Lower lobe of right lung (tissue), 2 donors: ENCODE data around the gene PACRG. TPM values are rescaled to one million over a fixed set of nuclear protein-coding genes. Genes with fewer than 3 reads are reported as not detected.

Source experiments
- ATAC-seq, 2 donors: fragments of 200-7000 bp; cut with Tn5 transposase; one replicate each; pipeline ENCODE4 v1.9.1; 2020 to 2022; ENCODE audit warnings: mild to moderate bottlenecking in 2 of 2, moderate library complexity in 2 of 2
- DNase-seq: peaks from one replicate; pipeline ENCODE4 v3.0.0-alpha.2; 2020
- H3K27ac ChIP-seq: fragments of 200-600 bp; one replicate; pipeline ENCODE4 v1.8.0; 2022
- H3K27me3 ChIP-seq: fragments of 200-600 bp; one replicate; pipeline ENCODE4 v1.8.0; 2022; ENCODE audit warnings: low read depth
- H3K36me3 ChIP-seq: fragments of 200-600 bp; one replicate; pipeline ENCODE4 v1.8.0; 2022; ENCODE audit warnings: mild to moderate bottlenecking
- H3K4me1 ChIP-seq: fragments of 200-600 bp; one replicate; pipeline ENCODE4 v1.8.0; 2022
- H3K4me3 ChIP-seq: fragments of 200-600 bp; one replicate; pipeline ENCODE4 v1.8.0; 2022; ENCODE audit warnings: mild to moderate bottlenecking
- H3K9me3 ChIP-seq: fragments of 200-600 bp; one replicate; pipeline ENCODE4 v1.8.0; 2022
- CTCF ChIP-seq: fragments of 200-600 bp; IDR thresholded peaks from one replicate; pipeline ENCODE4 v1.8.0; 2022; ENCODE audit warnings: antibody characterized with exemption, mild to moderate bottlenecking
- intact Hi-C: fragments of 100-400 bp; cut with DNase I; formaldehyde crosslinking; loops from one replicate; pipeline ENCODE4 v1.11.0; 2022
- total RNA-seq: library from RNA; stranded (reverse); fragmentation: NEBNext Ultra II Directional; extraction: Animal tissue kit (Norgen Biotek cat#: 25700); gene quantifications from one replicate; pipeline ENCODE4 v1.2.1, GENCODE V29; 2021
- donor health status: DM: no; HTN: yes; CAD: no; lungs with severe emphysema.

Gene PACRG
- total RNA-seq, 1 donor from 2014 or later: 5.5 TPM

GRCh38 chr6:162751211-162751859, 23.6 kb downstream of the PACRG start:
- intact Hi-C loops: no loop called here
- no peak for TF ChIP-seq CTCF

GRCh38 chr6:162753775-162754174, 26.0 kb downstream of the PACRG start:
- no peak for DNase-seq

More at GRCh38 chr6:162751211-162751859, 23.6 kb downstream of the PACRG start:
- DNase-seq: no peak
- Histone ChIP-seq H3K27me3 (no peaks in the 10 kb centered on the region), H3K4me1 (no peaks in the 10 kb centered on the region), H3K36me3 (no peaks in the 10 kb centered on the region), H3K27ac (no peak overlapping the region), H3K4me3 (no peak overlapping the region), H3K9me3 (no peaks in the 10 kb centered on the region)
- ATAC-seq: no peak

GRCh38 chr6:162770136-162770535, 42.4 kb downstream of the PACRG start:
- Histone ChIP-seq H3K27me3 (no peaks in the 10 kb centered on the region), H3K9me3 (no peaks in the 10 kb centered on the region), H3K4me3 (no peak overlapping the region), H3K36me3 (no peaks in the 10 kb centered on the region), H3K27ac (no peak overlapping the region), H3K4me1 (no peaks in the 10 kb centered on the region)
- ATAC-seq: no peak
- intact Hi-C loops: no loop called here
- DNase-seq: no peak
- no peak for TF ChIP-seq CTCF

More at GRCh38 chr6:162753775-162754174, 26.0 kb downstream of the PACRG start:
- H3K36me3 ChIP-seq: no peaks in the 10 kb centered on the region
- no peak for TF ChIP-seq CTCF
- H3K9me3 ChIP-seq: no peaks in the 10 kb centered on the region
- no peak overlapping the region for H3K4me3 ChIP-seq
- H3K27ac ChIP-seq: no peak overlapping the region
- no peaks in the 10 kb centered on the region for H3K27me3 ChIP-seq
- no peak for ATAC-seq
- no peaks in the 10 kb centered on the region for H3K4me1 ChIP-seq
- intact Hi-C loops: no loop called here

GRCh38 chr6:162770955-162771354, 43.2 kb downstream of the PACRG start:
- Histone ChIP-seq H3K27ac (no peak overlapping the region), H3K27me3 (no peaks in the 10 kb centered on the region), H3K4me3 (no peak overlapping the region), H3K36me3 (no peaks in the 10 kb centered on the region), H3K4me1 (no peaks in the 10 kb centered on the region), H3K9me3 (no peaks in the 10 kb centered on the region)
- TF ChIP-seq CTCF: no peak
- no peak for DNase-seq
- ATAC-seq: no peak
- intact Hi-C loops: no loop called here

- DNase-seq (no peak), ATAC-seq (no peak)
- H3K9me3 ChIP-seq: no peaks in the 10 kb centered on the region
- no peak overlapping the region for H3K27ac ChIP-seq
- intact Hi-C loops: no loop called here
- TF ChIP-seq CTCF: no peak
- H3K4me3 ChIP-seq: no peak overlapping the region
- no peaks in the 10 kb centered on the region for H3K4me1 ChIP-seq
- no peaks in the 10 kb centered on the region for H3K36me3 ChIP-seq
- no peaks in the 10 kb centered on the region for H3K27me3 ChIP-seq
Observed at GRCh38 chr6:162772466-162772865, 44.7 kb downstream of the PACRG start.
